Measurements from ENCODE around the gene MAN2B1.

The MAN2B1 gene

DNA sequence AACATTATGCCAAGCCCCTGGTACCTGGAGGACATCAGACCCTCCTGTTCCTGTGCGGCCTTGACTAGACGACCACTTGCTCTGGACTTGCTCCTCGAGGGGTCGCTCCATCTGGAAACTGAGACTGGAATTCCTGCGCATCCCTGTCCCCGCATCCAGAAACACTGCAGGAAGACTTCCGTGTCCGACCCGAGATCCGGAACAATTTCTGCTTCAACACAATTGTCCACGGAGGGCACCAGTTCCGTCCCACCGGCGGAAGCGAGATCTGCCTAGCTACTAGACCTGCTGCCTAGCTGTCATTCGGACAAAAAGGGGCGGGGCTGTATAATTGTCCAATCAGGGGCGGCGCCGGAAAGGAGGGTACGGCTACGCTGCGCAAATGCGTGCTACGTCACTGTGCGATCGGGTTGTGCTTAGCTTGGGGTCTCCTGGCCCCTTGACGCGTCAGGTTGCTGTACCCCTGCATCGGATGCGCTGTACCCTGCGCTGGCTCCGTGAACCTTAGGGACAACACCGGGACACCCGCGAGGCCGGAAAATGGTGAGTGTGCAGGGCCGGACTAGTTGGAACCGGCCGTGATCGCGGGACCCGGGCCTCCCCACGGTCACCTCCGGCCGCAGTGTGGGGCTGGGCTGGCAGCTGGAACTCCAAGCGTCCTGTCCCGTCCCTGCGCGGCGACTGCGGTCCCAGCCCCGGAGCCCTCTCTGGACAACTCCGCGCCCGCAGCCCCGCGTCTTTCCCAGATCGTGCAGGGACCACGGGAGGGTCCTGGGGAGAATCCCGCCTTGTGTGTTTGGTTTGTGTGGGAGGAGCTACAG lies 55.8 kb downstream of the MAN2B1 start, which contains the start of the genes ZNF490 and ZNF791:
Gene ZNF490, minus strand, starts transcription at position 274 of the 821 bp plus-strand sequence. Its CDS starts 133 bp downstream, at position 141.
Gene ZNF791, plus strand, starts transcription at position 381 of the 821 bp plus-strand sequence. Its CDS starts 160 bp downstream, at position 541.
- peak; percentile 90 for DNase-seq

GRCh38 chr19:12607631-12608030 lies 58.9 kb downstream of the MAN2B1 start:
- no peak for DNase-seq

DNA sequence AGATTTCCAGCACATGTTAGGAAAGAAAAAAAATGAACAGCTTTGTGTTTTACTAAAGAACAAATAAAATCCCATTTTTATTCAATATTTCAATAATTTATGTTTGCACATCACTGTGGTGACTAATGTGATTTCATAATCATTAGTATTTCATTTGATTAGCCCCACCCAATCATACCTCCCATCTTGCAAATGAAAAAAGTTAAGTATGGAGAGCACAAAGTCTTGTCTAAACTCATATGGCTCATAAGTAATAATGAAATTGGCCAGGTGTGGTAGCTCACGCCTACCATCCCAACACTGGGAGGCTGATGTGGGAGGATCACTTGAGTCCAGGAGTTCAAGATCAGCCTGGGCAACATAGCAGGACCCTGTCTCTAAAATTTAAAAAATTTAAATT lies 59.7 kb downstream of the MAN2B1 start:
- no peak for DNase-seq

GRCh38 chr19:12603714-12604113 lies 62.8 kb downstream of the MAN2B1 start:
- DNase-seq: no peak

GRCh38 chr19:12597594-12597993 lies 68.9 kb downstream of the MAN2B1 start:
- DNase-seq: no peak

DNA sequence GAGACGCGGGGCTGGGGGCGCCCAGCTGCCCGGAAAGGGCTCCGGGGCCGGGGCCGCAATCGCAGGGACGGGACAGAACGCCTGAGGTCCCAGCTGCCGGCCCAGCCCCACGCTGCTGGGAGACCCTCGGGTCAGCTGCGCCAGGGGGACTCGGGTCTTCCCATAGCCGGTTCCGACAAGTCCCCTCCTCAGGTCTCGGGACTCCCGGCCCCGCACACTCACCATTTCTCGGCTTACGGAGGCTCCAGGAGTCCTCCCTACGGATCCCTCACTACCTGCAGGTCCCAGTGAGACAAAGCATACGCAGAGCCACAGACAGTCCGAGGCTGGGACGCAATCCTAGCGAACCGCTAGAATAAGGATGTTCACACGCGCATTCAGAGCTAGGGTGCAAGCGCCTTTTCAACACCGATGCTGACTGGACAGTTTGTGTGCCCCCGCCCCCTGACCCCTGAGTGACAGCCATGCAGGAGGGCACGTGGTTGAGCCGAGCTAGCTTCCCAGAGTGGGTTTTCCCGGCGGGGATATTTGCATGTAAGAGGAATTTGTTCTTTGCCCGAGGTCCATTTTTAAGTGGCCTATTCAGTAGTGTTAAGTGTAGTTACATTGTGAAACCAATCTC lies 69.5 kb downstream of the MAN2B1 start:
- no peak for DNase-seq
